HepG2 (cell line): ENCODE data around the gene BCAN. TPM values are rescaled to one million over a fixed set of nuclear protein-coding genes. Genes with fewer than 3 reads are reported as not detected.
A peak's percentile ranks its signal among the peaks of the same experiment; 100 is the strongest.

ENCODE experiments used
- ATF5 ChIP-seq: sonication (generic); formaldehyde crosslinking; IDR thresholded peaks from 2 replicates; pipeline ENCODE4 v1.4.0; 2020; ENCODE audit warnings: mild to moderate bottlenecking, low read depth, missing genetic modification reagents
- CHD4 ChIP-seq: fragments of 200-600 bp; sonication (generic); IDR thresholded peaks from 2 replicates; pipeline ENCODE4 v1.7.0; 2017; ENCODE audit warnings: mild to moderate bottlenecking, low read length, borderline replicate concordance
- HMGXB3 ChIP-seq: sonication (generic); formaldehyde crosslinking; IDR thresholded peaks from 2 replicates; pipeline ENCODE4 v1.4.0; 2020; ENCODE audit warnings: missing genetic modification reagents, borderline replicate concordance
- HNRNPLL ChIP-seq: fragments of 200-400 bp; formaldehyde crosslinking; IDR thresholded peaks from 2 replicates; pipeline ENCODE4 v1.6.1; 2017; ENCODE audit warnings: mild to moderate bottlenecking, low read depth, low read length; ENCODE audit not compliant: poor library complexity, severe bottlenecking
- MATR3 ChIP-seq: sonication (generic); formaldehyde crosslinking; IDR thresholded peaks from 2 replicates; pipeline ENCODE4 v1.4.0; 2020; ENCODE audit warnings: missing genetic modification reagents
- PBX3 ChIP-seq: sonication (generic); formaldehyde crosslinking; IDR thresholded peaks from 2 replicates; pipeline ENCODE4 v1.8.1; 2023; ENCODE audit warnings: missing genetic modification reagents, inconsistent platforms, borderline replicate concordance
- RBM39 ChIP-seq: fragments of 200-400 bp; formaldehyde crosslinking; IDR thresholded peaks from one replicate; pipeline ENCODE4 v1.6.1; 2018; ENCODE audit warnings: antibody characterized with exemption, mild to moderate bottlenecking, low read depth, low read length; ENCODE audit not compliant: poor library complexity, severe bottlenecking
- REPIN1 ChIP-seq: sonication (generic); formaldehyde crosslinking; IDR thresholded peaks from 2 replicates; pipeline ENCODE4 v1.8.0; 2022; ENCODE audit warnings: missing genetic modification reagents, low read depth, mild to moderate bottlenecking, borderline replicate concordance
- SMARCC2 ChIP-seq: fragments of 450-650 bp; IDR thresholded peaks from 2 replicates; pipeline ENCODE4 v1.6.1; 2017; ENCODE audit warnings: antibody characterized with exemption, mild to moderate bottlenecking
- THAP9 ChIP-seq: sonication (generic); formaldehyde crosslinking; IDR thresholded peaks from 2 replicates; pipeline ENCODE4; 2020; ENCODE audit warnings: missing genetic modification reagents, mild to moderate bottlenecking, borderline replicate concordance
- TSC22D2 ChIP-seq: sonication (generic); formaldehyde crosslinking; IDR thresholded peaks from 2 replicates; pipeline ENCODE4 v1.5.1; 2020; ENCODE audit warnings: missing genetic modification reagents, mild to moderate bottlenecking, borderline replicate concordance
- ZBTB2 ChIP-seq: sonication (generic); formaldehyde crosslinking; IDR thresholded peaks from 2 replicates; pipeline ENCODE4 v1.8.0; 2022; ENCODE audit warnings: low read depth, missing genetic modification reagents
- polyA plus RNA-seq, 8 experiments: library from polyadenylated mRNA; depleted of rRNA in 3 of 8; stranded (reverse) in 7 of 8; unstranded in 1 of 8; fragments of >200 nt; fragmentation: Illumina TruSeq in 4 of 8; extraction: Trizol in 4 of 8; gene quantifications; 2 replicates each; pipeline versions ENCODE4 v1.2.1 to v1.2.3, GENCODE V29; 2011 to 2016; ENCODE audit warnings: low read depth in 4 of 8, missing spikeins in 1 of 8, mixed read lengths in 1 of 8; ENCODE audit not compliant: insufficient read depth in 1 of 8
- total RNA-seq, 5 experiments: library from RNA; depleted of rRNA; stranded (reverse); fragments of >200 nt; fragmentation: Illumina TruSeq; extraction: Trizol; gene quantifications; 2 replicates each; pipeline ENCODE4 v1.2.3, GENCODE V29; 2016; ENCODE audit warnings: low read depth in 1 of 5

The BCAN gene
- total and polyA plus RNA-seq, 2 of the 13 experiments (the other 11 are each of a cell fraction or from before 2014, with no cell fraction given), result not detected

GRCh38 chr1:156689035-156689952, 47.4 kb downstream of the BCAN start (continued):
- TF ChIP-seq THAP9 (CRISPR knock-in tag), result peak; percentile 25; the same call in 1 of the 2 replicates
- TF ChIP-seq MATR3 (CRISPR knock-in tag), result no peak
- TF ChIP-seq ATF5 (CRISPR knock-in tag), result no peak
- no peak for TF ChIP-seq SMARCC2
- no peak for TF ChIP-seq RBM39
- TF ChIP-seq TSC22D2 (CRISPR knock-in tag), result no peak
- no peak for TF ChIP-seq CHD4
- no peak for TF ChIP-seq ZBTB2
- peak; percentile 50; the same call in 1 of the 2 replicates for TF ChIP-seq REPIN1 (CRISPR knock-in tag)
- no peak for TF ChIP-seq PBX3 (CRISPR knock-in tag)
- TF ChIP-seq HMGXB3 (CRISPR knock-in tag), result no peak
- peak; percentile 21 for TF ChIP-seq HNRNPLL
